Epithelial cell of proximal tubule (primary cell): ENCODE data around the gene LUC7L2. TPM values are rescaled to one million over a fixed set of nuclear protein-coding genes. Genes with fewer than 3 reads are reported as not detected.
A peak's percentile ranks its signal among the peaks of the same experiment; 100 is the strongest.
"Not testable (repeated sequence)": the region's sequence is repeated elsewhere in the genome, so short reads cannot be mapped to it uniquely, and the experiment has no call there.

Source experiments
- DNase-seq: peaks from one replicate; pipeline ENCODE4 v3.0.0-alpha.2; 2011; ENCODE audit warnings: low read depth
- H3K4me3 ChIP-seq: 2 replicates; pipeline ENCODE4 v1.5.1; 2011; ENCODE audit warnings: low read depth, mild to moderate bottlenecking, low read length
- CTCF ChIP-seq: conservative IDR thresholded peaks from 2 replicates; pipeline ENCODE4 v1.5.1; 2012; ENCODE audit warnings: low read depth, mild to moderate bottlenecking, low read length
- total RNA-seq: library from RNA; depleted of rRNA; stranded (reverse); fragments of >200 nt; gene quantifications from 2 replicates; pipeline ENCODE4 v1.2.3, GENCODE V29; 2015

Gene LUC7L2
- total RNA-seq, 1 donor from 2014 or later, result 56.0 TPM

GRCh38 chr7:139457153-139457946 lies 97.7 kb downstream of the LUC7L2 start:
- H3K4me3 ChIP-seq, result no peak overlapping the region
- TF ChIP-seq CTCF, result no peak
- no peak for DNase-seq

DNA sequence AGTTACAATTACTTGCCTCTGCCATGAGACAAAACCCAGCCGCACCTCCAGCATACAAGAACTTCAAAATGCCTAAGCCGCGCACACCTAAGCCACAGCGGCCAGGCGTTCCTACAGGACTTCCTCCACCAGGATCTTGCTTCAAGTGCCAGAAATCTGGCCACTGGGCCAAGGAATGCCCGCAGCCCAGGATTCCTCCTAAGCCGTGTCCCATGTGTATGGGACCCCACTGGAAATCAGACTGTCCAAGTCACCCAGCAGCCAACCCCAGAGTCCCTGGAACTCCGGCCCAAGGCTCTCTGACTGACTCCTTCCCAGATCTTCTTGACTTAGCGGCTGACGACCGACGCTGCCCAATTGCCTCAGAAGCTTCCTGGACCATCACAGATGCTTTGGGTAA lies 103.7 kb downstream of the LUC7L2 start:
- H3K4me3 ChIP-seq, DNase-seq: not testable (repeated sequence)

DNA sequence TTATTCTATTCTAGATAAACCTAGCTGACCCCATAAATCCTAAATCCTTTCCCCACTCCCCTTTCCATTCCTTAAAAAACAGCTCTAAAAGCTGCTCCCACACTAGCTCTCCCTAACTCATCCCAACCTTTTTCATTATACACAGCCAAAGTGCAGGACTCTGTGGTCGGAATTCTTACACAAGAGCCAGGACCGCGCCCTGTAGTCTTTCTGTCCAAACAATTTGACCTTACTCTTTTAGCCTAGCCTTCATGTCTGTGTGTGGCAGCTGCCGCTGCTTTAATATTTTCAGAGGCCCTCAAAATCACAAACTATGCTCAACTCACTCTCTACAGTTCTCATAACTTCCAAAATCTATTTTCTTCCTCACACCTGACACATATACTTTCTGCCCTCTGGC lies 104.8 kb downstream of the LUC7L2 start:
- H3K4me3 ChIP-seq, DNase-seq: not testable (repeated sequence)

DNA sequence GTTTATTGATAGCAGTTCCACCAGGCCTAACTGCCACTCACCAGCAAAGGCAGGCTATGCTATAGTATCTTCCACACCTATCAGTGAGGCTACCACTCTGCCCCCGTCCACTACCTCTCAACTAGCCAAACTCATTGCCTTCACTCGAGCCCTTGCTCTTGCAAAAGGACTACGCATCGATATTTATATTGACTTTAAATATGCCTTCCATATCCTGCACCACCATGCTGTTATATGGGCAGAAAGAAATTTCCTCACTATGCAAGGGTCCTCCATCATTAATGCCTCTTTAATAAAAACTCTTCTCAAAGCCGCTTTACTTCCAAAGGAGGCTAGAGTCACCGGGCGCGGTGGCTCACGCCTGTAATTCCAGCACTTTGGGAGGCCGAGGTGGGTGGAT lies 105.4 kb downstream of the LUC7L2 start:
- H3K4me3 ChIP-seq, DNase-seq: not testable (repeated sequence)

GRCh38 chr7:139467729-139468128 lies 108.0 kb downstream of the LUC7L2 start:
- H3K4me3 ChIP-seq, DNase-seq: not testable (repeated sequence)

DNA sequence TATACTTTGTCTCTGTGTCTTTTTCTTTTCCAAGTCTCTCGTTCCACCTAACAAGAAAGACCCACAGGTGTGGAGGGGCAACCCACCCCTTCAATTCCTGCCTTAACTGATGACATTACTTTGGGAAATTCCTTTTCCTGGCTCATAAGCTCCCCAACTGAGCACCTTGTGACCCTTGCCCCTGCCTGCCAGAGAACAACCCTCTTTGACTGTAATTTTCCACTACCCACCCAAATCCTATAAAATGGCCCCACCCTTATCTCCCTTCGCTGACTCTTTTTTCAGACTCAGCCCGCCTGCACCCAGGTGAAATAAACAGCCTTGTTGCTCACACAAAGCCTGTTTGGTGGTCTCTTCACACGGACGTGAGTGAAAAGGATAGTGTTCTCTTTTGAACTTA lies 108.6 kb downstream of the LUC7L2 start:
- H3K4me3 ChIP-seq, DNase-seq: not testable (repeated sequence)

DNA sequence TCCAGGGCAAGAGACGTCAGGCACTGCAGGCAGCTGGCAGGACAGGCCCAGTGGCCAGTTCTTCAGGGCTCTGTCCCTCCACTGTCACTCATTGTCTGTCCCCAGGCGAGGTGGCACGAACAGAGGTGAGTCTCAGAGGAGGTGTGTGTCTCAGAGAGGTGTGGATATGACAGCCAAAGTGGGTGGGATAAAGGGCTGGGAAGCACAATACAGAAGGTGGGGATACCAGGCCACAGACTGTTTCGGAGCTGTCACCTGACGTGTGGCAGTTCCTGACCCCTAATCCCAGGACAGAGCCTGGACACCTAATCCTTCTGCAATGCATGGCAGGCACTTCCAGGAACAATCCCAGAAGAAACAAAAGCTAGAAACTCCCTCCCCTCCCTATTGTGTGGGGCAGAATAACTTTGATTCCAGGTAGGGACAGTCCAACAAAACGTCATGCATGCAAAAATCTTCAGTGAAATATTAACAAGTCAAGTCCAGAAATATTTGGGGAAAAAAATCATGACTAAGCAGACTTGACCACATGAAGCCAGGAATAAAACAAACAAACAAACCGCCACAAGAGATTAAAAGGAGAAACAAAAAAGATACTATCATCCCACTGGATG lies 112.2 kb downstream of the LUC7L2 start:
- DNase-seq, result peak; percentile 91
- H3K4me3 ChIP-seq, result no peak overlapping the region
- TF ChIP-seq CTCF, result no peak

Other genes starting within 250 kb of the LUC7L2 start
- 2.5 and 2.9 TPM in 2 replicates for gene UBN2, start 128.7 kb upstream of the LUC7L2 start, total RNA-seq
- gene FMC1, start 18.6 kb upstream of the LUC7L2 start, total RNA-seq, result 6.0 and 22.7 TPM in 2 replicates
- 0.92 and 2.0 TPM in 2 replicates for gene KLRG2, start 123.8 kb downstream of the LUC7L2 start, total RNA-seq
- gene CLEC2L, start 163.8 kb downstream of the LUC7L2 start, total RNA-seq, result not detected in 2 replicates